IMR-90 (cell line): ENCODE results near the gene COPS7A. TPM values are rescaled to one million over a fixed set of nuclear protein-coding genes. Genes with fewer than 3 reads are reported as not detected.

ENCODE experiments used
- ATAC-seq: fragments of 200-7000 bp; cut with Tn5 transposase; 2 replicates; pipeline ENCODE4 v1.9.1; 2020; ENCODE audit warnings: low read depth, mild to moderate bottlenecking, moderate library complexity
- BruUV-seq: library from RNA; stranded (reverse); fragments of 400-500 nt; replicated peaks from 2 replicates; lab custom pipeline; 2021; lab: Mats Ljungman, UMichigan
- CTCF ChIA-PET: fragments of 300-600 bp; formaldehyde crosslinking; extraction: SDS; loops from one replicate; lab custom pipeline; 2021; ENCODE audit warnings: antibody characterized with exemption; lab: Yijun Ruan, JAX
- POLR2A ChIA-PET: fragments of 300-600 bp; sonication (Branson Sonifier 250); formaldehyde crosslinking; loops from one replicate; lab custom pipeline; 2022; ENCODE audit warnings: antibody characterized with exemption; ENCODE audit not compliant: unreplicated experiment; lab: Charles Lee
- DNase-seq: peaks from one replicate; pipeline ENCODE4 v3.0.0; 2013
- H2AFZ ChIP-seq: replicated peaks from 2 replicates; pipeline ENCODE3; 2013; ENCODE audit warnings: low read length, mild to moderate bottlenecking; ENCODE audit not compliant: poor library complexity
- H2AK5ac ChIP-seq: 2 replicates; pipeline ENCODE4 v1.6.1; 2013; ENCODE audit warnings: low read depth, low read length, inconsistent platforms
- H2AK9ac ChIP-seq: replicated peaks from 2 replicates; pipeline ENCODE3; 2013; ENCODE audit warnings: mild to moderate bottlenecking, low read depth, low read length, moderate library complexity; ENCODE audit not compliant: poor library complexity
- H2BK120ac ChIP-seq: 2 replicates; pipeline ENCODE4 v1.6.1; 2013; ENCODE audit warnings: low read depth, low read length, inconsistent platforms
- H2BK15ac ChIP-seq: 3 replicates; pipeline ENCODE4 v1.6.1; 2013; ENCODE audit warnings: low read depth, low read length, inconsistent platforms
- H2BK20ac ChIP-seq: 2 replicates; pipeline ENCODE4 v1.6.1; 2013; ENCODE audit warnings: low read depth, mild to moderate bottlenecking, inconsistent platforms, low read length, moderate library complexity
- H2BK5ac ChIP-seq: 2 replicates; pipeline ENCODE4 v1.6.1; 2013; ENCODE audit warnings: mild to moderate bottlenecking, low read depth, low read length, inconsistent platforms; ENCODE audit not compliant: poor library complexity, severe bottlenecking
- H3K14ac ChIP-seq: replicated peaks from 2 replicates; pipeline ENCODE4 v1.6.1; 2013; ENCODE audit warnings: low read depth, low read length, inconsistent platforms
- H3K18ac ChIP-seq: 2 replicates; pipeline ENCODE4 v1.6.1; 2013; ENCODE audit warnings: low read depth, low read length, control low read depth
- H3K23ac ChIP-seq: 2 replicates; pipeline ENCODE4 v1.6.1; 2013; ENCODE audit warnings: low read depth, low read length, inconsistent platforms
- H3K27ac ChIP-seq: 2 replicates; pipeline ENCODE4 v1.5.1; 2013; ENCODE audit warnings: mild to moderate bottlenecking, control low read depth, low read length; ENCODE audit not compliant: insufficient read depth
- H3K27me3 ChIP-seq: 2 replicates; pipeline ENCODE4 v1.6.1; 2013; ENCODE audit warnings: low read length; ENCODE audit not compliant: control insufficient read depth, insufficient read depth
- H3K36me3 ChIP-seq: 2 replicates; pipeline ENCODE4 v1.6.1; 2013; ENCODE audit warnings: low read length, mixed read lengths; ENCODE audit not compliant: control insufficient read depth, insufficient read depth
- H3K4ac ChIP-seq: 2 replicates; pipeline ENCODE4 v1.6.1; 2013; ENCODE audit warnings: low read depth, low read length, inconsistent platforms
- H3K4me1 ChIP-seq: 2 replicates; pipeline ENCODE4 v1.6.1; 2013; ENCODE audit warnings: low read length, mixed read lengths; ENCODE audit not compliant: control insufficient read depth, insufficient read depth
- H3K4me2 ChIP-seq: 2 replicates; pipeline ENCODE4 v1.6.1; 2013; ENCODE audit warnings: low read depth, mild to moderate bottlenecking, control low read depth, low read length, moderate library complexity
- H3K4me3 ChIP-seq: 2 replicates; pipeline ENCODE4 v1.5.1; 2013; ENCODE audit warnings: low read depth, mild to moderate bottlenecking, control low read depth, low read length, moderate library complexity; ENCODE audit not compliant: insufficient read depth
- H3K56ac ChIP-seq: 2 replicates; pipeline ENCODE4 v1.6.1; 2013; ENCODE audit warnings: low read length, inconsistent platforms; ENCODE audit not compliant: insufficient read depth; ENCODE audit errors: extremely low read depth
- H3K79me1 ChIP-seq, 2 experiments: 2 replicates each; pipeline ENCODE4 v1.6.1; 2013; ENCODE audit warnings: low read length in 2 of 2, inconsistent platforms in 1 of 2, low read depth in 1 of 2
- H3K9ac ChIP-seq: 2 replicates; pipeline ENCODE4 v1.6.1; 2013; ENCODE audit warnings: low read depth, low read length, control low read depth
- H3K9me1 ChIP-seq: 2 replicates; pipeline ENCODE4 v1.6.1; 2013; ENCODE audit warnings: low read length, inconsistent platforms; ENCODE audit not compliant: insufficient read depth
- H3K9me3 ChIP-seq: 2 replicates; pipeline ENCODE4 v1.6.1; 2013; ENCODE audit warnings: low read length; ENCODE audit not compliant: control insufficient read depth, insufficient read depth
- H4K20me1 ChIP-seq: 2 replicates; pipeline ENCODE4 v1.6.1; 2013; ENCODE audit warnings: low read length, inconsistent platforms; ENCODE audit not compliant: insufficient read depth
- H4K5ac ChIP-seq: 2 replicates; pipeline ENCODE4 v1.6.1; 2013; ENCODE audit warnings: mild to moderate bottlenecking, low read depth, low read length, control low read depth
- H4K8ac ChIP-seq, 2 experiments: 2 replicates each; pipeline ENCODE4 v1.6.1; 2013; ENCODE audit warnings: low read depth in 2 of 2, low read length in 2 of 2, control low read depth in 1 of 2, inconsistent platforms in 1 of 2
- H4K91ac ChIP-seq: 2 replicates; pipeline ENCODE4 v1.6.1; 2013; ENCODE audit warnings: low read depth, low read length, inconsistent platforms; ENCODE audit not compliant: insufficient read depth
- BHLHE40 ChIP-seq: fragments of 150-350 bp; IDR thresholded peaks from 2 replicates; pipeline ENCODE4 v1.6.1; 2016; ENCODE audit warnings: mild to moderate bottlenecking, low read depth, low read length
- MAZ ChIP-seq: IDR thresholded peaks from 2 replicates; pipeline ENCODE4 v1.6.1; 2012; ENCODE audit warnings: low read depth, mild to moderate bottlenecking, low read length, improper control_type of control experiment, moderate library complexity, borderline replicate concordance
- POLR2A ChIP-seq: IDR thresholded peaks from 2 replicates; pipeline ENCODE4 v1.6.1; 2012; ENCODE audit warnings: mild to moderate bottlenecking, low read depth, low read length
- RAD21 ChIP-seq: IDR thresholded peaks from 2 replicates; pipeline ENCODE4 v1.6.1; 2012; ENCODE audit warnings: low read length, improper control_type of control experiment
- WGBS, 2 experiments: methylation state at CpG; one replicate each; pipeline versions ENCODE4 v1.1.5 to v1.1.7; 2013; ENCODE audit warnings: missing lambda C conversion rate in 2 of 2; ENCODE audit not compliant: insufficient read length in 1 of 2; ENCODE audit errors: extremely low coverage in 2 of 2; 5-methylcytosine and 5-hydroxymethylcytosine counted together
- dilution Hi-C: fragments of 300-500 bp; cut with HindIII; formaldehyde crosslinking; loops from one replicate; pipeline ENCODE4 v1.14.3; 2018; ENCODE audit warnings: low sequenced_read_pairs; ENCODE audit not compliant: unreplicated experiment
- in situ Hi-C: fragments of 300-500 bp; cut with MboI; formaldehyde crosslinking; loops from 3 replicates; pipeline ENCODE4 v1.14.3; 2019; ENCODE audit warnings: low sequenced_read_pairs, inconsistent platforms, mixed read lengths
- intact Hi-C: fragments of 100-400 bp; cut with micrococcal nuclease; formaldehyde crosslinking; loops from 2 replicates; pipeline ENCODE4 v1.10.0; 2022
- polyA plus RNA-seq, 3 experiments: library from polyadenylated mRNA; depleted of rRNA; stranded (reverse); fragments of >200 nt; gene quantifications; 2 replicates each; pipeline ENCODE4 v1.2.3, GENCODE V29; 2012; ENCODE audit warnings: low replicate concordance in 1 of 3
- total RNA-seq: library from RNA; depleted of rRNA; stranded (reverse); fragments of >200 nt; gene quantifications from 2 replicates; pipeline ENCODE4 v1.2.3, GENCODE V29; 2012
- TF ChIP-seq, protein P1 (sequence below): fragments of 150-350 bp; IDR thresholded peaks from 2 replicates; pipeline ENCODE4 v1.6.1; 2017; ENCODE audit warnings: mild to moderate bottlenecking, antibody characterized with exemption, low read length, low read depth

Gene COPS7A
- total and polyA plus RNA-seq, 2 of the 4 experiments (the other 2 are of a cell fraction): 58.8 to 135 TPM

DNA sequence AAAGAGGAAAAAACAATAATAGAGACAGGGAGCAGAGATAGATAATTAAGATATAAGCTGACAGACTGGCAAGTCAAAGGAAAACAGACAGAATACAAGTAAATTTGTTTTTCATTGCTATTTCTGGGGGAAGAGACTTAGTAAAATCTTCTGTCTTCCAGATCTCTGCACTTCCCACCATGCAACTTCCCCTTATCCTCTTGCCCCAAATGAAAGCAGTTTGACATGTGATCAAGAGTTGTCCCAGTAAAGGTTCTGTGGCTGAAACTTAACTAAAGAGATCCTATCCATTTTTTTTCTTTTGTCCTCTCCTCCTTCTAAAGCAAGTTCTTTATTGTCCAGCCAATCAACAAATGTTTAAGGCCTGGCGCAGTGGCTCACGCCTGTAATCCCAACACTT, 30.6 kb downstream of the COPS7A start:
- H2BK5ac ChIP-seq: no peak overlapping the region
- ATAC-seq (no peak), DNase-seq (no peak)
- H2AK5ac ChIP-seq: no peak overlapping the region
- no peak overlapping the region for H3K4ac ChIP-seq
- POLR2A ChIA-PET: interaction anchor here (1.6 to 3.2 kb wide), 2 partner anchors 12 to 15 kb away, joined by 3 to 21 read pairs; partner anchors contain the start of gene PTMS
- no peak overlapping the region for H4K91ac ChIP-seq
- H3K9ac ChIP-seq: no peak overlapping the region
- no peak overlapping the region for H3K14ac ChIP-seq
- no peak overlapping the region for H2BK20ac ChIP-seq
- H3K9me1 ChIP-seq: peaks cover 7% of the 10 kb centered on the region
- H4K8ac ChIP-seq: no peak overlapping the region
- H3K27ac ChIP-seq: no peak overlapping the region
- TF ChIP-seq RAD21: no peak
- no peak for TF ChIP-seq BHLHE40
- no peak for TF ChIP-seq MAZ
- TF ChIP-seq, protein P1, sequence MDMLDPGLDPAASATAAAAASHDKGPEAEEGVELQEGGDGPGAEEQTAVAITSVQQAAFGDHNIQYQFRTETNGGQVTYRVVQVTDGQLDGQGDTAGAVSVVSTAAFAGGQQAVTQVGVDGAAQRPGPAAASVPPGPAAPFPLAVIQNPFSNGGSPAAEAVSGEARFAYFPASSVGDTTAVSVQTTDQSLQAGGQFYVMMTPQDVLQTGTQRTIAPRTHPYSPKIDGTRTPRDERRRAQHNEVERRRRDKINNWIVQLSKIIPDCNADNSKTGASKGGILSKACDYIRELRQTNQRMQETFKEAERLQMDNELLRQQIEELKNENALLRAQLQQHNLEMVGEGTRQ: no peak
- TF ChIP-seq POLR2A: no peak
- H2BK120ac ChIP-seq: no peak overlapping the region
- H3K4me1 ChIP-seq: peaks cover 7% of the 10 kb centered on the region
- H2AFZ ChIP-seq: no peak overlapping the region
- BruUV-seq: no TSS peak
- no peaks in the 10 kb centered on the region for H3K9me3 ChIP-seq
- peaks cover 13% of the 10 kb centered on the region for H4K20me1 ChIP-seq
- dilution Hi-C loops (no loop called here), in situ Hi-C loops (loop anchor here (5.0 kb wide), 1 partner anchor 73 kb away; the partner anchor contains the start of gene P3H3), intact Hi-C loops (no loop called here)
- CTCF ChIA-PET: interaction anchor here (0.7 to 3.9 kb wide), 6 partner anchors 9 to 99 kb away, joined by 3 to 27 read pairs (median 8); partner anchors contain the start of gene PTMS
- no peaks in the 10 kb centered on the region for H3K27me3 ChIP-seq
- no peak overlapping the region for H3K18ac ChIP-seq
- H2AK9ac ChIP-seq: no peak overlapping the region
- H2BK15ac ChIP-seq: no peak overlapping the region
- H3K23ac ChIP-seq: no peak overlapping the region
- no peak overlapping the region for H3K4me3 ChIP-seq
- no peak overlapping the region for H3K4me2 ChIP-seq
- peaks cover 20% of the 10 kb centered on the region for H3K36me3 ChIP-seq
- H4K5ac ChIP-seq: no peak overlapping the region
- H3K79me1 ChIP-seq: peaks cover 17 to 32% of the 10 kb centered on the region in 2 experiments
- WGBS, 2 experiments: 100% methylated on average over 1 of the region's 2 CpGs; no CpG with 5 or more reads in 1 of the 2 experiments
- H3K56ac ChIP-seq: no peak overlapping the region
